ENCODE results near the gene RPP40. TPM values are rescaled to one million over a fixed set of nuclear protein-coding genes. Genes with fewer than 3 reads are reported as not detected.

Gene RPP40
- total RNA-seq, 1 donor from 2014 or later: 7.0 TPM

Other genes starting within 250 kb of the RPP40 start
- 32.6 TPM for gene CDYL, start 227.6 kb downstream of the RPP40 start, total RNA-seq
- gene PPP1R3G, start 81.3 kb upstream of the RPP40 start, total RNA-seq: 4.4 TPM